Fibroblast of lung (primary cell): ENCODE measurements around the gene ARL15.

Experiments
- EZH2 ChIP-seq: IDR thresholded peaks from 2 replicates; pipeline ENCODE4 v1.5.1; 2012; ENCODE audit warnings: low read length, control low read depth, mild to moderate bottlenecking; ENCODE audit errors: missing control alignments
- TF ChIP-seq, protein P1 (sequence below), 2 donors: IDR thresholded peaks in 1 of 2; conservative IDR thresholded peaks in 1 of 2; 1 replicate in 1 of 2; 2 replicates in 1 of 2; pipeline ENCODE4 v1.5.1; 2011 to 2012; ENCODE audit warnings: low read length in 2 of 2, control low read depth in 1 of 2, inconsistent platforms in 1 of 2, low read depth in 1 of 2, mild to moderate bottlenecking in 1 of 2

- TF ChIP-seq, protein P1, sequence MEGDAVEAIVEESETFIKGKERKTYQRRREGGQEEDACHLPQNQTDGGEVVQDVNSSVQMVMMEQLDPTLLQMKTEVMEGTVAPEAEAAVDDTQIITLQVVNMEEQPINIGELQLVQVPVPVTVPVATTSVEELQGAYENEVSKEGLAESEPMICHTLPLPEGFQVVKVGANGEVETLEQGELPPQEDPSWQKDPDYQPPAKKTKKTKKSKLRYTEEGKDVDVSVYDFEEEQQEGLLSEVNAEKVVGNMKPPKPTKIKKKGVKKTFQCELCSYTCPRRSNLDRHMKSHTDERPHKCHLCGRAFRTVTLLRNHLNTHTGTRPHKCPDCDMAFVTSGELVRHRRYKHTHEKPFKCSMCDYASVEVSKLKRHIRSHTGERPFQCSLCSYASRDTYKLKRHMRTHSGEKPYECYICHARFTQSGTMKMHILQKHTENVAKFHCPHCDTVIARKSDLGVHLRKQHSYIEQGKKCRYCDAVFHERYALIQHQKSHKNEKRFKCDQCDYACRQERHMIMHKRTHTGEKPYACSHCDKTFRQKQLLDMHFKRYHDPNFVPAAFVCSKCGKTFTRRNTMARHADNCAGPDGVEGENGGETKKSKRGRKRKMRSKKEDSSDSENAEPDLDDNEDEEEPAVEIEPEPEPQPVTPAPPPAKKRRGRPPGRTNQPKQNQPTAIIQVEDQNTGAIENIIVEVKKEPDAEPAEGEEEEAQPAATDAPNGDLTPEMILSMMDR (conservative IDR thresholded peaks at IDR 0.05 in 1 of 2, IDR thresholded peaks at IDR 0.05 in 1 of 2; ENCODE audit: low read depth in 1 of 2, low read length in 2 of 2): no peak
- TF ChIP-seq EZH2: no peak
Observed at GRCh38 chr5:53974021-53974420, 336.4 kb downstream of the ARL15 start.
